Raji (cell line): ENCODE results near the gene LYPD6.

Experiments
- POLR2A ChIP-seq: IDR thresholded peaks from 2 replicates; pipeline ENCODE4 v1.6.1; 2011; ENCODE audit warnings: low read depth, low read length, control low read depth; ENCODE audit not compliant: insufficient read depth

Gene LYPD6

DNA sequence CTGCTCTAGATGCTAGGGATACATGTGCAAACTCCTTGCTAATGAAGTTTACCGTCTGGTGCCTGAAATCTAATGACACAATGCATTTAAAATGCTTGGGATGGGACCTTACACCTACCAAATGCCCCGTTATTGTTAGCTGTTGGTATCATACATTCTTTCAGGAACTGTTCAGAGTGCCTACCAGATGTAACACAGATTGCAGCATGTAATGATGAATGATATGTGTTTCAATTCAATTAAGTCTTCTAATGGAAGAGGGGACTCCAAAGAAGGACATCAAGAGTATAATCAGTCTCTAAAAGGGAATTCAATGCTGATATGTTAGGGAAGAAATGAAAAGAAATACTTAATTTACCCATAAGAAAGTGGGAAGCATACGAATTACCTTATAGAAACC lies 3.2 kb downstream of the LYPD6 start:
- TF ChIP-seq POLR2A, result no peak

- no peak for TF ChIP-seq POLR2A
Observed at GRCh38 chr2:149334156-149334555, 3.8 kb downstream of the LYPD6 start.

- TF ChIP-seq POLR2A, result no peak
Observed at GRCh38 chr2:149339324-149339723, 8.9 kb downstream of the LYPD6 start.

DNA sequence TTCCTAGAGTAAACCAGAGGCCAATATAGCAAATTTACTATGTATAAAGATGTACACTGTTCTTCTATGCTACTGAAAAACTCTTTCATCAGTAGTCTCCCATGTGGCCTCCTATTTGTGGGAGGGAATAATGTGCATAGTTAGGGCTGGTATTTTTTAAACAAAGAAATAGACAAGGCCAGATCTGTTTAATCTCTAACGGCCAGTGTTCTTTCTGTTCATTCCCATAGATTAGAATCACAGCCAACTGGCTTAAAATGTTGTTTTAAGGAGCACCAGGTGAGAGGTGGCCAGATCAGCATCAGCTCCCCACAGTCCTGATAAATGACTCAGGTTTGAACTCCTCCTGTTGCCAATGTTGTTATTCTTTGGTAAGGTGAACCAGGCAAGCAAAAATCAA lies 12.1 kb downstream of the LYPD6 start:
- TF ChIP-seq POLR2A, result no peak

- no peak for TF ChIP-seq POLR2A
Observed at GRCh38 chr2:149344105-149344504, 13.7 kb downstream of the LYPD6 start.

DNA sequence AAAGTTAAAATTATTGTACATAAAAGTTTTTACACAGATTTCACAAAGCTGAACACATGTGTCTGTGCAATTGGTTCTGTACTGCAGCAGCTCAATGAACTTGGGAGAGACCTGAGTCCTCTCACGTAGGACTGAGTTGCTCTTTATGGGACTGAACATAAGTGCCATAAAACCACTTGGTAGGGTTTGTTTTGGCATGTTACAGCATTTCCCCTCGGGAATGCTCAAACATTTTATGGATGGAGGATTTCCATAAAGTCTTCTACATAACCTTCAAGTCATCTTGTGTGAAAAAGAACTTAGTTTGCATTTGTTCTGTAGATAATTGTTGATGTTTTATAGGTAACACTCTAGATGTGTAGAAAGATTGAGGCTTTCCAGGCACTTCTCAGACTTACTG lies 15.9 kb downstream of the LYPD6 start:
- no peak for TF ChIP-seq POLR2A

GRCh38 chr2:149348291-149348690 lies 17.9 kb downstream of the LYPD6 start:
- TF ChIP-seq POLR2A, result no peak

DNA sequence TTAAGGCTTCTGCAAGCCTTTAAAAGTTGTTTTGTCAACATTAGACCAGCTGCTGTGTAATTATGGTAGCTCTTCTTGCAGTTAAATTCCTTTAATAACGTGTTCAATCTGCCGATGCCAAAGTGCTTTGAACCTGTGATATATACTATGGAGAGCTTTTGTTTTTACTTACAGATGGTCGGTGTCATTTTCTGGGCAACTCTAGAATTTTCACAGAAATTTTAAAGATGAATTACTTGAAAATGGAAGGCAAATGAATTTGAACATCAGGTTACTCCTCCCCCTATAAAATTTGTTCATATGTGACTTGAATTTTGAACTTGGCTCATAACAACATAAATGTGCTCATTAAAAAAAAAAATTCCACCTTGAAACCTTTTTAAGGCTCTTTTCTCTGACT lies 23.0 kb downstream of the LYPD6 start:
- TF ChIP-seq POLR2A, result no peak

GRCh38 chr2:149355716-149356422 lies 25.5 kb downstream of the LYPD6 start:
- TF ChIP-seq POLR2A, result no peak

- no peak for TF ChIP-seq POLR2A
Observed at GRCh38 chr2:149357058-149357457, 26.7 kb downstream of the LYPD6 start.

- TF ChIP-seq POLR2A, result no peak
Observed at GRCh38 chr2:149360106-149360505, 29.7 kb downstream of the LYPD6 start.

DNA sequence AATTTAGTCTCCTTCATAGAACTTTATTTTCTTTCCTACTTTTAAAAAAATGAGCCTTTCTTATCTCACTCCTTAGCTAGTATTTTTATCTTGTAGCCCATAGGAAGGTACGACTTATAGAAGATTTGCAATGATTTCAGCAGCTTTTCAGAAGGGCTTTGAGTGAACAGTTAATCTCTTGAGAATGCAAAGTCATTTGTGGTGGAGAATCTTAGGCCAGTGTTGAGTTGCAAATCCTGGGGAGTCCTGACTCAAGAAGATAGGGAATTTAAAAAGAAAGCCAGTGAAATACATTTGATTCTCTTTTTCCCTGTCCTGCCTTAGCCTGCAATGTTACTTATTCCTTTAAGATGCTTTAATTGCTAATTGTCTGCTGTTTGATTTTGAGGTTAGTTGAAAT lies 33.6 kb downstream of the LYPD6 start:
- no peak for TF ChIP-seq POLR2A

DNA sequence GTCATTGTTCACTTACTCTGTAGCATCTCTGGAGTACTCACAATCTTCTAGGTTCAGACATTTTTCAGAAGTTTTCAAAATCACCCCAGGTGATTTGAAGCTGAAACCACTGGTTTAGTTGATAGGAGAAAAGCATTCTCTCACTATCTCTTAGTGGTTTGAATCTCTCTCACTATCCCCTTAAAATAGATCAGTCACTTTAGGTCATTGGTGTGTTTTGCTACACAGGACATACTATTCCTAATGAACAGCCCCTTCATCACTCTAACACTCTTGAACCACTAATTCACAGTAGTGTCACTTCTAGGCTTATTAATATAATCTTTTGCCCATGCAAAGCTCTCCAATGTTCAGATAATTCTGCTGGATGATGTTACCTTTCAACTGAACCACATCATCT lies 34.5 kb downstream of the LYPD6 start:
- no peak for TF ChIP-seq POLR2A

GRCh38 chr2:149365931-149366583 lies 35.7 kb downstream of the LYPD6 start:
- TF ChIP-seq POLR2A, result no peak

- TF ChIP-seq POLR2A, result no peak
Observed at GRCh38 chr2:149370061-149370775, 39.8 kb downstream of the LYPD6 start.

DNA sequence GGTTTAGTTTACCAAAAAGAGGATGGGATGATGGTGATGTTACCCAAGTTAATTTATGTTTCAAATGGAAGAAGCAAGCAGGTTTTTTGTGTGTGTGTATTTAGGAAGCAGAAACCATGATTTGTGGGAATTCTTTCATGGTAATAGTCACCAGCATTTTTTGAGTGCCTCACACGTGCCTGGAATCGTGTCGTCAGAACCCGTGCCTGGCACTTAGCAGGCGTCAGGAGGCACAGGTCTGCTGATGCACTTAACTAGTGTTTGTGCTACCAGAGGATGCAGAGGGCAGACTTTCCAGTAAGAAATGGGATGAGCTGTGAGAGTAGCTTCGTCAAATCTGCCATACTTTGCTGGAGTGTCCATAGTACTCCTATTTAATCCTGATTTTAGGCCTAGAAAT lies 41.1 kb downstream of the LYPD6 start:
- TF ChIP-seq POLR2A, result no peak
